Uterus (tissue), 2 donors: Measurements from ENCODE around the gene GPR78.

Experiments
- CTCF ChIP-seq, 4 experiments: fragments of 200-600 bp in 2 of 4; fragments of 450-650 bp in 2 of 4; sonication (generic) in 2 of 4; IDR thresholded peaks; one replicate each; pipeline ENCODE4 v1.5.1; 2016 to 2019; ENCODE audit warnings: antibody characterized with exemption in 4 of 4, mild to moderate bottlenecking in 2 of 4, moderate library complexity in 1 of 4
- POLR2A ChIP-seq, 2 donors: fragments of 450-650 bp; IDR thresholded peaks; one replicate each; pipeline ENCODE4 v1.6.1; 2016; ENCODE audit warnings: antibody characterized with exemption in 2 of 2, mild to moderate bottlenecking in 1 of 2, moderate library complexity in 1 of 2

- TF ChIP-seq CTCF (IDR thresholded peaks at IDR 0.05) (no peak), POLR2A (IDR thresholded peaks at IDR 0.05) (no peak)
Observed at GRCh38 chr4:8534129-8534528, 46.1 kb upstream of the GPR78 start.
